SK-N-SH (cell line): ENCODE measurements around the gene MORN5. TPM values are rescaled to one million over a fixed set of nuclear protein-coding genes. Genes with fewer than 3 reads are reported as not detected.

Experiments used
- CTCF ChIA-PET: fragments of 300-600, 350-600 bp; formaldehyde crosslinking; extraction: SDS; loops from one replicate; lab custom pipeline; 2021; lab: Yijun Ruan, JAX
- POLR2A ChIA-PET: fragments of 350-600 bp; sonication (Branson Sonifier 250); formaldehyde crosslinking; extraction: SDS; loops from one replicate; lab custom pipeline; 2020; ENCODE audit warnings: antibody characterized with exemption, inconsistent platforms; lab: Yijun Ruan, JAX
- DNase-seq: peaks from one replicate; pipeline ENCODE4 v3.0.0; 2012
- H2AFZ ChIP-seq: fragments of 200-600 bp; sonication (generic); 2 replicates; pipeline ENCODE4 v1.8.1; 2016; ENCODE audit warnings: antibody characterized with exemption, mild to moderate bottlenecking, low read depth
- H3F3A ChIP-seq: fragments of 200-600 bp; sonication (generic); replicated peaks from 2 replicates; pipeline ENCODE3; 2016; ENCODE audit warnings: antibody characterized with exemption, mild to moderate bottlenecking; ENCODE audit not compliant: insufficient read depth
- H3K27ac ChIP-seq, 2 experiments: fragments of 200-500 bp in 1 of 2; fragments of 200-600 bp in 1 of 2; sonication (Bioruptor generic) in 1 of 2; sonication (generic), shearing (Covaris generic) in 1 of 2; 2 replicates each; pipeline versions ENCODE4 v1.5.1 to v1.6.1; 2014 to 2016; ENCODE audit warnings: low read depth in 2 of 2, inconsistent platforms in 1 of 2, low read length in 1 of 2, mild to moderate bottlenecking in 1 of 2, mixed read lengths in 1 of 2
- H3K27me3 ChIP-seq: fragments of 200-600 bp; sonication (generic), shearing (Covaris generic); 2 replicates; pipeline ENCODE4 v1.6.1; 2016; ENCODE audit warnings: mixed run types; ENCODE audit not compliant: insufficient read depth
- H3K36me3 ChIP-seq, 2 experiments: fragments of 200-500 bp in 1 of 2; fragments of 200-600 bp in 1 of 2; sonication (Bioruptor generic) in 1 of 2; sonication (generic) in 1 of 2; replicated peaks in 1 of 2; 2 replicates each; pipeline versions ENCODE3 to v1.5.1; 2014 to 2016; ENCODE audit warnings: low read length in 1 of 2, mild to moderate bottlenecking in 1 of 2; ENCODE audit not compliant: insufficient read depth in 2 of 2, control insufficient read depth in 1 of 2
- H3K4me1 ChIP-seq, 2 experiments: fragments of 200-500 bp in 1 of 2; fragments of 200-600 bp in 1 of 2; sonication (Bioruptor generic) in 1 of 2; sonication (generic), shearing (Covaris generic) in 1 of 2; 2 replicates each; pipeline versions ENCODE4 v1.5.1 to v1.6.1; 2014 to 2016; ENCODE audit warnings: low read depth in 1 of 2, low read length in 1 of 2, mixed run types in 1 of 2; ENCODE audit not compliant: insufficient read depth in 2 of 2, control insufficient read depth in 1 of 2
- H3K4me2 ChIP-seq: fragments of 200-600 bp; sonication (generic), shearing (Covaris generic); 2 replicates; pipeline ENCODE4 v1.6.1; 2017; ENCODE audit warnings: mixed run types
- H3K4me3 ChIP-seq, 2 experiments: fragments of 200-500 bp in 1 of 2; fragments of 200-600 bp in 1 of 2; sonication (Bioruptor generic) in 1 of 2; sonication (generic), shearing (Covaris generic) in 1 of 2; 2 replicates each; pipeline versions ENCODE4 v1.5.1 to v1.8.1; 2014 to 2016; ENCODE audit warnings: low read depth in 2 of 2, inconsistent platforms in 1 of 2, low read length in 1 of 2, mild to moderate bottlenecking in 1 of 2, mixed read lengths in 1 of 2, moderate library complexity in 1 of 2
- H3K79me2 ChIP-seq: fragments of 200-600 bp; sonication (generic); 2 replicates; pipeline ENCODE4 v1.8.1; 2017; ENCODE audit warnings: mild to moderate bottlenecking; ENCODE audit not compliant: insufficient read depth
- H3K9ac ChIP-seq: fragments of 200-600 bp; sonication (generic); 2 replicates; pipeline ENCODE4 v1.6.1; 2017; ENCODE audit warnings: mixed run types
- H3K9me2 ChIP-seq: fragments of 200-600 bp; sonication (generic); 2 replicates; pipeline ENCODE4 v1.6.1; 2017; ENCODE audit warnings: mixed run types
- H3K9me3 ChIP-seq: fragments of 200-600 bp; sonication (generic); 2 replicates; pipeline ENCODE4 v1.6.1; 2017; ENCODE audit warnings: mixed run types, mild to moderate bottlenecking, moderate library complexity
- H4K20me1 ChIP-seq: fragments of 200-600 bp; sonication (generic); 2 replicates; pipeline ENCODE4 v1.6.1; 2017; ENCODE audit warnings: mild to moderate bottlenecking, mixed run types; ENCODE audit not compliant: insufficient read depth
- GATA2 ChIP-seq: sonication (generic); formaldehyde crosslinking; IDR thresholded peaks from 2 replicates; pipeline ENCODE4 v1.5.0; 2020; ENCODE audit warnings: mild to moderate bottlenecking, missing genetic modification reagents
- POLR2AphosphoS5 ChIP-seq: IDR thresholded peaks from 2 replicates; pipeline ENCODE4 v1.6.1; 2012; ENCODE audit warnings: low read depth, low read length
- RAD21 ChIP-seq: IDR thresholded peaks from 2 replicates; pipeline ENCODE4 v1.6.1; 2012; ENCODE audit warnings: mild to moderate bottlenecking, low read length
- REST ChIP-seq: IDR thresholded peaks from 2 replicates; pipeline ENCODE4 v1.6.1; 2012; ENCODE audit warnings: mild to moderate bottlenecking, low read depth, low read length, moderate library complexity
- SIN3A ChIP-seq: IDR thresholded peaks from 2 replicates; pipeline ENCODE4 v1.6.1; 2012; ENCODE audit warnings: low read depth, mild to moderate bottlenecking, low read length, moderate library complexity, borderline replicate concordance
- TCF12 ChIP-seq: IDR thresholded peaks from 2 replicates; pipeline ENCODE4 v1.4.0; 2012
- WGBS: methylation state at CpG from one replicate; pipeline ENCODE4 v1.1.6; 2017; ENCODE audit warnings: low lambda C conversion rate; 5-methylcytosine and 5-hydroxymethylcytosine counted together
- polyA plus RNA-seq, 3 experiments: library from polyadenylated mRNA; depleted of rRNA; stranded (reverse); fragments of >200 nt; gene quantifications; 2 replicates each; pipeline ENCODE4 v1.2.3, GENCODE V29; 2012

The MORN5 gene
- polyA plus RNA-seq, 1 of the 3 experiments (the other 2 are of a cell fraction) = not detected

- TF ChIP-seq POLR2AphosphoS5 = no peak
- no peak for TF ChIP-seq TCF12
- no peak for TF ChIP-seq REST
- no peak for TF ChIP-seq SIN3A
- TF ChIP-seq, all 33 proteins: peak for 0
These were observed 63.1 kb downstream of the MORN5 start (continued) for GRCh38 chr9:122222791-122223190.

- no peak overlapping the region for H2AFZ ChIP-seq
- H3K4me2 ChIP-seq = no peak overlapping the region
- ChIA-PET POLR2A (no interaction called here), CTCF (interaction anchor here (1.5 kb wide), 1 partner anchor 124 kb away, joined by 8 read pairs; no protein-coding TSS in a partner anchor)
- peaks cover 97% of the 10 kb centered on the region for H3K27me3 ChIP-seq
- WGBS = 65% methylated on average over 5 of the region's 5 CpGs
- no peak overlapping the region for H3K9ac ChIP-seq
- H3K9me3 ChIP-seq = no peaks in the 10 kb centered on the region
- no peaks in the 10 kb centered on the region for H3K36me3 ChIP-seq
- peaks cover 0 to 14% of the 10 kb centered on the region in 2 experiments; a peak in 2 of 4 replicates for H3K4me1 ChIP-seq
- no peaks in the 10 kb centered on the region for H4K20me1 ChIP-seq
- H3K79me2 ChIP-seq = no peaks in the 10 kb centered on the region
- no peak for DNase-seq
- H3K9me2 ChIP-seq = no peaks in the 10 kb centered on the region
- no peak overlapping the region for H3K27ac ChIP-seq
- no peaks in the 10 kb centered on the region for H3F3A ChIP-seq
- H3K4me3 ChIP-seq = no peak overlapping the region
- no peak for TF ChIP-seq GATA2
- TF ChIP-seq REST = no peak
- TF ChIP-seq RAD21 = no peak
These were observed 63.7 kb downstream of the MORN5 start for GRCh38 chr9:122223435-122223834.
